Measurements from ENCODE around the gene KTN1.
A peak's percentile ranks its signal among the peaks of the same experiment; 100 is the strongest.

Gene KTN1

GRCh38 chr14:55578511-55578910 is 1.5 kb upstream of the KTN1 start:
- DNase-seq: no peak

- DNase-seq: peak; percentile 41
These were observed 699 bp downstream of the KTN1 start for GRCh38 chr14:55580470-55581341.

DNA sequence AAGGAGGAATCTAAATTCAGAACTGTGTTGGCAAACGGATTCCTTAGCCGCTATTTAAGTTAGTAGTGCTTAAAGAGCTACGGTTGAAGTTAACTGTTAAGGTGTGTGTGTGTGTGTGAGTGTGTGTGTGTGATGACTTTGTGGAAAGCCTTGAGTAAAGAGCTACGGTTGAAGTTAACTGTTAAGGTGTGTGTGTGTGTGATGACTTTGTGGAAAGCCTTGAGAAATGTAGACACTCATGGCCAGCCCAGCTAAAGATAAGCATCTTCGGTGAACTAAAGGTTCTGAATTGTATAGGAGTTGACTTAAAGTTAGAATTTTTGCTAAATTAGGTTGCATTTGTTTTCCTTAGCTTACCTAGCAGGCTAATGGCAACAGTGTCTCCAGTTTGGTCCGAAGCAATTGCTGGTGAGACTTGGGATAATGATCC is 1.4 kb downstream of the KTN1 start:
- no peak for DNase-seq

- no peak for DNase-seq
These were observed 2.7 kb downstream of the KTN1 start for GRCh38 chr14:55582746-55583145.

GRCh38 chr14:55583942-55584468 is 4.0 kb downstream of the KTN1 start:
- DNase-seq: no peak

DNA sequence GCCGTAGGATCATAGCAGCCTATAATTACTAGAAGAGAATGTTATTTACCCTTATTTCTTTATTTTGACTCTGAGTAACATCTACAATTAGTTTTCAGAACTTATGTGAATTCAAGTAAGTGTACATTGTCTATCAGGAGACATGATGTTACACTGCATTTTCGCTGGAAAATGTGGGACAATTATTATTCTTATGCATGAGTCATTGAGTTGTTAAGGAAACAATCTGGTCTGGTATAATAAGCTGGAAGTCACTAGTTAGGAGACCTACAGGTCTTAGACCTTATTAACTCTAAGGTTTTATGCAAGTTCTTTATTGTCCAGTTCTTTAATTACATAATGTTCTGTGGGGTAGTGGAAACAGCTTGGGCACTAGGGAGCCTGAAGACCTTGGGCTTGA is 5.8 kb downstream of the KTN1 start:
- no peak for DNase-seq

- no peak for DNase-seq
These were observed 6.4 kb downstream of the KTN1 start for GRCh38 chr14:55586411-55586810.

DNA sequence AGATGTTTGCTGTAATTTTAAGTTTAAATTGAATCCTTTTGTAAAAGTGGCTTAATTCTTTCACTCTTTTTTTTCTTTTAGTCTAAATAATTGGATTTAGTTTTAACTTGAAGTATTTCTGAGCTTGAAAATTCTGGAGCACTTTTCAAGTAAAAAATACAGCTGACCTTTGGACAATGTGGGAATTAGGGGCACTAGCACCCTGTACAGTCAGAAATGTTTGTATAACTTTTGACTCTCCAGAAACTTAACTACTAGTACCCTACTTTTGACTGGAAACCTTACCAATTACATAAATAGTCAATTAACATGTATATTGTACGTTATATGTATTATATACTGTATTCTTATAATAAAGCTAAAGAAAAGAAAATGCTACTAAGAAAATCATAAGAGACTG is 7.8 kb downstream of the KTN1 start:
- DNase-seq: no peak

DNA sequence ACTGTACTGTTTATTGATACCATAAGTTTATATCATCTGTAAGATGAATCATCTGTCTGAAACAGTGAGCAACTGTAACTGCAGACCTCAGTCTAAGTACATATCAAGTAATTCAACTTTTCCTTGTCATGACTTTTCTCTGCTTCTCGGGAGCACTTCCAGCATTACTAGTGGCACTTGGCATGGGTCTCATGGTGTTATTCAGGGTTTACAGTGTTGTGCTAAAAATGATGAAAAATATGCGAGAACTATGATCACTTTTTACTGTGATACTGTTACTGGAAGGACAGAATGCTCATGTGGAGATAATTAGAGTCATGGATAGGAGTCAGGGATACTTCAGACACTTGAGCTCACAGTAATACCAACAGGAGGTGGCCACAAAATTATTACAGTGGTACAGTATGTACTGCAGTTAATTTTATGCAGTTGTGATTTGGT is 8.3 kb downstream of the KTN1 start:
- no peak for DNase-seq

DNA sequence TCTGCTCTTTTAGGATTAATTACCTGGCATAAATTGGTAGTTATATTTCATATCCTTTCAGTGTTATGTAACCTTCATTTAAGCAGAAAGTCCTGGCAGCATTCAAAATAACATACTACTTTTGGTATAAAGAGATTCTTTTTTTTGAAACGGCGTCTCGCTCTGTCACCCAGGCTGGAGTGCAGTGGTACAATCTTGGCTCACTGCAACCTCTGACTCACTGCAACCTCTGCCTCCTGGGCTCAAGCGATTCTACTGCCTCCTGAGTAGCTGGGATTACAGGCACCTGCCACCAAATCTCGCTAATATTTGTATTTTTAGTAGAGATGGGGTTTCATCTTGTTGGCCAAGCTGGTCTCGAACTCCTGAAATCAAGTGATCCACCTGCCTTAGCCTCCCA is 9.2 kb downstream of the KTN1 start:
- DNase-seq: no peak

DNA sequence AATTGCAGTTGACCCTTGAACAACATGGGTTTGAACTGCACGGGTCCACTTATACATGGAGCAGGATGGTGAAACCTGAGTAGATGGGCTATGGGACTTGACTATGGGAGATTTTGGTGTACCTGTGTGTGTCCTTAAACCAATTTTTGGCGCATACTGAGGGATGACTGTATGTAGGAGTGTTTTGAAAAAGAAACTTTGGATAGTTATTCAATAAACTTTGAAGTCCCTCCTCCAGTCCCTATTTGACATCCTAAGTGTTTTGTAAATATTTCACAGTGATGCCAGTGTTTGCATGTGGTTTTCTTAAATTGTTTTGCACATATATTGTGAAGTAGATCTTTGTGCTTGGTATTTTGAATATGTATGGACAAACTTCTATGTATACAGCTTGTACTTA is 12.4 kb downstream of the KTN1 start:
- DNase-seq: no peak

DNA sequence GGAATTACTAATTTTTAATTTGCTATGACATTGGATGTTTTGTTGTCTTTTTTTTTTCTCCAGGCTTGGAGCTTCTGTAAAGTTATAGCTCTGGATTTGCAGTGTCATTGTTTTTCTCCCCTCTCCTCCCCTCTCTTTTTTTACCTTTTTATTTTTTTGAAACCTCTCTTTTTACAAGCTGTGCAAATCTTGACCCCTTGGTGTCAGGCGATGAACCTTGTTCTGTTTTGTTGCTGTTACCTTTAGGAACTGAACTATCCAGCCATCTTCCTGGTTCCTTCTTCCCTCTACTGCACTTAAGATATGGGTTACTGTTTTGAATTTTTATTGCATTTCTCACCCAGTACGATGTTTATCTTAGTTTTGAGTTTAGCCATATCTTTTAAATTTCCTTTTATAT is 13.7 kb downstream of the KTN1 start:
- DNase-seq: no peak

DNA sequence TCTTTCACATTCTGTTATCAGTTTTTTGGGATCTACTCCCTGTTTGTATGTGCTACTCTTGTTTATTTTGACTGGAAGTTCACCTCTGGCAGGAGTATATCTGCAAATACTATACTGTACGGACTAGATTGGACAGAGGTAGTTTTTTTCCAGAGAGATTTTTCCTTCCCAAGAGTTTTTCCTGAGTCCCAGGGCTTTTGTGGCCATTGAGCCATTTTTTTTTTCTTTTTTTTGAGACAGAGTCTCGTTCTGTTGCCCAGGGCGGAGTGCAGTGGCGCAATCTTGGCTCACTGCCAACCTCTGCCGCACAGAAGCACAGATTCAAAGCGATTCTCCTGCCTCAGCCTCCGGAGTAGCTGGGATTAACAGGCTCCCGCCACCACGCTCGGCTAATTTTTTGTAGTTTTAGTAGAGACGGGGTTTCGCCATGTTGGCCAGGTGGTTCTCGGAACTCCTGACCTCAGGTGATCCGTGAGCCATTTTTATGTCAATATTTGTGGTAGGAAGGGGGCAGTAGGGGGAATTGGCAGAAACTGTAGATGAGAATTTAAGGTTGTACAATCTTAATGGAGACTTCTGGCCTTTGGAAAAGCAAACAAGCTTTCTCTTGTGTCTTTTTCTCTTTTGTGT is 19.4 kb downstream of the KTN1 start:
- no peak for DNase-seq

DNA sequence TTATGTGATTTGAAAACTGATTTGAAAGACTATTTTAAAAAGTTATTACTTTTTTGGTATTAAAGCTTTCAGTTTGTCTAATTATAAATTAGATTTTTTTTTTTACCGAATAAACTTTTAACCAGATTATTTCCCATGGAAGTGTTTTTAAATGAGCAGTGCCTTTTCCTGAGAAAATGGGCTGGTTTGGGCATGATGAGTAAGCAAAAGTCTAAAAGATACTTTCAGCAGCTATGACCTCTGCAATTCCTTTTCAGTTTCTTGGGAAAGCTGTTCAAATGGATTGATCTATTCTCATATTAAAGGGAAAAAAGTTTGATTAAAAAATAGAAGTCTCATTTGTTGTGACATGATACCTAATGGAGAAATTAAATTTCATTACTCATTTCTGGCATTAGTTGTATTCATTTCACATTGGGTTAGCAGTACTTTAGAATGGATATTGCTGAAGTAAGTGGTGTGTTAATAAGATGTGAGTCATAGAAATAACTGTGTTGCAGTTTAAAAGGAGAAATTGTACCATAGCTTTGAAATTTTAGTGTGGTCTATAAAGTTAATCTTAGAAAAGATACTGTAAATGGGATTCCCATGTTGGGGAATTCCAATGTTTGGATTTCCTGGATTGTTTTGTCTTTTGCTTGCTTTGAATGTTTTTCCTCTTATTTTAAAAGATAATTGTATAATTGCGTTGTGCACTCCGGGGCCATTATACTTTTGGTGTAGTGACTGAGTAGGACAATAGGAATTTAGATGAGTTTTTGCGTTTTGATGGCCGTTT is 21.0 kb downstream of the KTN1 start:
- DNase-seq: no peak

GRCh38 chr14:55603401-55603953 is 23.5 kb downstream of the KTN1 start:
- no peak for DNase-seq

- no peak for DNase-seq
These were observed 24.5 kb downstream of the KTN1 start for GRCh38 chr14:55604488-55604887.

- no peak for DNase-seq
These were observed 25.0 kb downstream of the KTN1 start for GRCh38 chr14:55604900-55605418.

- DNase-seq: no peak
These were observed 25.8 kb downstream of the KTN1 start for GRCh38 chr14:55605793-55606192.

GRCh38 chr14:55607386-55607785 is 27.4 kb downstream of the KTN1 start:
- DNase-seq: no peak

- no peak for DNase-seq
These were observed 29.7 kb downstream of the KTN1 start for GRCh38 chr14:55609681-55610080.

DNA sequence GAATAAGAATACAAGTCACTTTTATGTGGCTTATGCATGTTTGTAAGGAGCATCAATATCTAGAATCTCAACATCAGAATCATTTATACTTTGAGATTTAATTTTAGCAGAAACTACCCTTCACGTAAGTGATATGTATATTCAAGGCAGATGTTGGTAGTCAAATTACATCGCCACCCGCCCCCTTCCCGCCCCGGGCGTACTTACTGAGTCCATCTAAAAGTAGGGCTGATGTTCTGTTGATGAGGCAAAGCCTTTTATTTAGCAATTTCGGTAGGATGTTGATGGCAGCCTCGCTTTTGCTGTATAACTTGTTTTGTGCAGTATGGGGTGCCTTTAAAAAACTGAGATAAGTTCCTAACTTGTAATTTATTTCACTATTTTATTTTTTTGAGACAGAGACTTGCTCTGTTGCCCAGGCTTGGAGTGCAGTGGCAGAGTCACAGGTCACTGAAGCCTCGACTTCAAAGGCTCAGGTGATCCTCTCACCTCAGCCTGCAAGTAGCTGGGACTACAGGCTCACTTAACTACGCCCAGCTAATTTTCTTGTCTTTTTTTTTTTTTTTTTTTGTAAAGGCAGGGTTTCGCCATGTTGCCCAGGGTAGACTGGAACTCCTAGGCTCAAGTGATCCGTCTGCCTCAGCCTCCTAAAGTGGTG is 30.8 kb downstream of the KTN1 start:
- DNase-seq: no peak

DNA sequence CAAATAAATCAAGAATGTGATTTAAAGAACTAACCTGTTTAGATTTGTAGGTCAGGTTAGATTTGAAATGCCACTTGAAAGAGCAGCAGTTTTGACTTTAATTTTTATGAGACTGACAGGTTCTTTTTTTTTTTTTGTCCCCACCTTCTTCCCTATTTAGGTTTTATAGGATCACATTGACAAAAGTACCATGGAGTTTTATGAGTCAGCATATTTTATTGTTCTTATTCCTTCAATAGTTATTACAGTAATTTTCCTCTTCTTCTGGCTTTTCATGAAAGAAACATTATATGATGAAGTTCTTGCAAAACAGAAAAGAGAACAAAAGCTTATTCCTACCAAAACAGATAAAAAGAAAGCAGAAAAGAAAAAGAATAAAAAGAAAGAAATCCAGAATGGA is 31.9 kb downstream of the KTN1 start:
- DNase-seq: no peak

All from GDM1 (cell line).